ENCODE measurements around the gene KL. TPM values are rescaled to one million over a fixed set of nuclear protein-coding genes. Genes with fewer than 3 reads are reported as not detected.

KL gene
- total and polyA plus RNA-seq, 2 experiments from 2014 or later = 0.03 TPM; not detected in 1

DNA sequence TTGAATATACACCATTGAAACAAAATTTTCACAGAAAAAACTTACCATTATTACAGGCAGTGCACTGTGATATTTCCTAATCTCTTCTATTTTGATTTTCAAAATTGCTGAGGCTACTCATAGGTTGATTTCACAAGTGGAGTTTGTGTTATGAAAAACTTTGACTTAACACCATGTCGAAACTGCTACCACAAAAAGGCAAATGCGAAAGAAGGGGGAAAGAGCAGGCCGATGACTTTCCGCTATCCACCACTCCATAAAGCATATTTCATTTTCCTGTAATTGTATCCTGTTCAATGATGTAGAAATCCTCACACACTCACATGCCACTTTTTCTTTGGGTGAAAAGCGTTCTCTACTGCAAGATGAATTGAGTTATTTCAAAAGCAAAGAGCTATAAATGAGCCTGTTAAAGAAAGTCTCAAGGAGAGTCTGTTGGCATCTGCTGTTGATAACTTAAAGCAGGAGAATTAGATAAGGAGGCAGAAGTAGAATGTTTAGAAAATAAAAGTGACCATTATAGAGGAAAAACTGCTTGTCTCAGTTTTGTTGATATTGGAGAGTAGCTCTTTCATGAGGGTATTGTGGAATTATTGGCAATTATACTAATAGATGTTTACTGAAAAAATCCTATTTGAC is 18.8 kb downstream of the KL start:
- no peak overlapping the region for H3K27ac Mint-ChIP-seq
- Histone ChIP-seq H3K4me1 (ENCODE audit: insufficient read depth) (peaks cover 4% of the 10 kb centered on the region; the same call in 1 of the 2 replicates), H3K9me2 (ENCODE audit: insufficient read depth) (no peaks in the 10 kb centered on the region), H3K4me3 (no peak overlapping the region), H3K27ac (ENCODE audit: low read depth) (no peak overlapping the region), H3K4me2 (no peak overlapping the region), H3F3A (replicated peaks; ENCODE audit: low read depth) (no peaks in the 10 kb centered on the region), H3K36me3 (ENCODE audit: insufficient read depth) (no peaks in the 10 kb centered on the region), H3K79me2 (replicated peaks; ENCODE audit: insufficient read depth) (no peaks in the 10 kb centered on the region), H3K27me3 (ENCODE audit: insufficient read depth) (no peaks in the 10 kb centered on the region), H4K20me1 (replicated peaks; ENCODE audit: insufficient read depth) (no peaks in the 10 kb centered on the region), H2AFZ (no peak overlapping the region)
- no peak for ATAC-seq
- H3K9me3 Mint-ChIP-seq = no peaks in the 10 kb centered on the region
- TF ChIP-seq NANOG (IDR thresholded peaks at IDR 0.05; ENCODE audit: borderline replicate concordance) (no peak), POLR2AphosphoS5 (IDR thresholded peaks at IDR 0.05; ENCODE audit: low read depth) (no peak), EZH2 (IDR thresholded peaks at IDR 0.05; ENCODE audit: low read depth, unreplicated experiment) (no peak), STAT1 (IDR thresholded peaks at IDR 0.05; ENCODE audit: unreplicated experiment) (no peak), CREB1 (CRISPR knock-in tag; IDR thresholded peaks at IDR 0.05; ENCODE audit: low read depth) (no peak), ZNF331 (CRISPR knock-in tag; IDR thresholded peaks at IDR 0.05; ENCODE audit: low read depth) (no peak), JUNB (IDR thresholded peaks at IDR 0.05; ENCODE audit: unreplicated experiment) (no peak), ZNF114 (CRISPR knock-in tag; IDR thresholded peaks at IDR 0.05) (no peak), EZH2phosphoT487 (IDR thresholded peaks at IDR 0.05; ENCODE audit: unreplicated experiment) (no peak)
- TF ChIP-seq, protein P1, sequence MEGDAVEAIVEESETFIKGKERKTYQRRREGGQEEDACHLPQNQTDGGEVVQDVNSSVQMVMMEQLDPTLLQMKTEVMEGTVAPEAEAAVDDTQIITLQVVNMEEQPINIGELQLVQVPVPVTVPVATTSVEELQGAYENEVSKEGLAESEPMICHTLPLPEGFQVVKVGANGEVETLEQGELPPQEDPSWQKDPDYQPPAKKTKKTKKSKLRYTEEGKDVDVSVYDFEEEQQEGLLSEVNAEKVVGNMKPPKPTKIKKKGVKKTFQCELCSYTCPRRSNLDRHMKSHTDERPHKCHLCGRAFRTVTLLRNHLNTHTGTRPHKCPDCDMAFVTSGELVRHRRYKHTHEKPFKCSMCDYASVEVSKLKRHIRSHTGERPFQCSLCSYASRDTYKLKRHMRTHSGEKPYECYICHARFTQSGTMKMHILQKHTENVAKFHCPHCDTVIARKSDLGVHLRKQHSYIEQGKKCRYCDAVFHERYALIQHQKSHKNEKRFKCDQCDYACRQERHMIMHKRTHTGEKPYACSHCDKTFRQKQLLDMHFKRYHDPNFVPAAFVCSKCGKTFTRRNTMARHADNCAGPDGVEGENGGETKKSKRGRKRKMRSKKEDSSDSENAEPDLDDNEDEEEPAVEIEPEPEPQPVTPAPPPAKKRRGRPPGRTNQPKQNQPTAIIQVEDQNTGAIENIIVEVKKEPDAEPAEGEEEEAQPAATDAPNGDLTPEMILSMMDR (conservative IDR thresholded peaks at IDR 0.05; ENCODE audit: low read depth in 2 of 2) = no peak
- TF ChIP-seq, protein P2, sequence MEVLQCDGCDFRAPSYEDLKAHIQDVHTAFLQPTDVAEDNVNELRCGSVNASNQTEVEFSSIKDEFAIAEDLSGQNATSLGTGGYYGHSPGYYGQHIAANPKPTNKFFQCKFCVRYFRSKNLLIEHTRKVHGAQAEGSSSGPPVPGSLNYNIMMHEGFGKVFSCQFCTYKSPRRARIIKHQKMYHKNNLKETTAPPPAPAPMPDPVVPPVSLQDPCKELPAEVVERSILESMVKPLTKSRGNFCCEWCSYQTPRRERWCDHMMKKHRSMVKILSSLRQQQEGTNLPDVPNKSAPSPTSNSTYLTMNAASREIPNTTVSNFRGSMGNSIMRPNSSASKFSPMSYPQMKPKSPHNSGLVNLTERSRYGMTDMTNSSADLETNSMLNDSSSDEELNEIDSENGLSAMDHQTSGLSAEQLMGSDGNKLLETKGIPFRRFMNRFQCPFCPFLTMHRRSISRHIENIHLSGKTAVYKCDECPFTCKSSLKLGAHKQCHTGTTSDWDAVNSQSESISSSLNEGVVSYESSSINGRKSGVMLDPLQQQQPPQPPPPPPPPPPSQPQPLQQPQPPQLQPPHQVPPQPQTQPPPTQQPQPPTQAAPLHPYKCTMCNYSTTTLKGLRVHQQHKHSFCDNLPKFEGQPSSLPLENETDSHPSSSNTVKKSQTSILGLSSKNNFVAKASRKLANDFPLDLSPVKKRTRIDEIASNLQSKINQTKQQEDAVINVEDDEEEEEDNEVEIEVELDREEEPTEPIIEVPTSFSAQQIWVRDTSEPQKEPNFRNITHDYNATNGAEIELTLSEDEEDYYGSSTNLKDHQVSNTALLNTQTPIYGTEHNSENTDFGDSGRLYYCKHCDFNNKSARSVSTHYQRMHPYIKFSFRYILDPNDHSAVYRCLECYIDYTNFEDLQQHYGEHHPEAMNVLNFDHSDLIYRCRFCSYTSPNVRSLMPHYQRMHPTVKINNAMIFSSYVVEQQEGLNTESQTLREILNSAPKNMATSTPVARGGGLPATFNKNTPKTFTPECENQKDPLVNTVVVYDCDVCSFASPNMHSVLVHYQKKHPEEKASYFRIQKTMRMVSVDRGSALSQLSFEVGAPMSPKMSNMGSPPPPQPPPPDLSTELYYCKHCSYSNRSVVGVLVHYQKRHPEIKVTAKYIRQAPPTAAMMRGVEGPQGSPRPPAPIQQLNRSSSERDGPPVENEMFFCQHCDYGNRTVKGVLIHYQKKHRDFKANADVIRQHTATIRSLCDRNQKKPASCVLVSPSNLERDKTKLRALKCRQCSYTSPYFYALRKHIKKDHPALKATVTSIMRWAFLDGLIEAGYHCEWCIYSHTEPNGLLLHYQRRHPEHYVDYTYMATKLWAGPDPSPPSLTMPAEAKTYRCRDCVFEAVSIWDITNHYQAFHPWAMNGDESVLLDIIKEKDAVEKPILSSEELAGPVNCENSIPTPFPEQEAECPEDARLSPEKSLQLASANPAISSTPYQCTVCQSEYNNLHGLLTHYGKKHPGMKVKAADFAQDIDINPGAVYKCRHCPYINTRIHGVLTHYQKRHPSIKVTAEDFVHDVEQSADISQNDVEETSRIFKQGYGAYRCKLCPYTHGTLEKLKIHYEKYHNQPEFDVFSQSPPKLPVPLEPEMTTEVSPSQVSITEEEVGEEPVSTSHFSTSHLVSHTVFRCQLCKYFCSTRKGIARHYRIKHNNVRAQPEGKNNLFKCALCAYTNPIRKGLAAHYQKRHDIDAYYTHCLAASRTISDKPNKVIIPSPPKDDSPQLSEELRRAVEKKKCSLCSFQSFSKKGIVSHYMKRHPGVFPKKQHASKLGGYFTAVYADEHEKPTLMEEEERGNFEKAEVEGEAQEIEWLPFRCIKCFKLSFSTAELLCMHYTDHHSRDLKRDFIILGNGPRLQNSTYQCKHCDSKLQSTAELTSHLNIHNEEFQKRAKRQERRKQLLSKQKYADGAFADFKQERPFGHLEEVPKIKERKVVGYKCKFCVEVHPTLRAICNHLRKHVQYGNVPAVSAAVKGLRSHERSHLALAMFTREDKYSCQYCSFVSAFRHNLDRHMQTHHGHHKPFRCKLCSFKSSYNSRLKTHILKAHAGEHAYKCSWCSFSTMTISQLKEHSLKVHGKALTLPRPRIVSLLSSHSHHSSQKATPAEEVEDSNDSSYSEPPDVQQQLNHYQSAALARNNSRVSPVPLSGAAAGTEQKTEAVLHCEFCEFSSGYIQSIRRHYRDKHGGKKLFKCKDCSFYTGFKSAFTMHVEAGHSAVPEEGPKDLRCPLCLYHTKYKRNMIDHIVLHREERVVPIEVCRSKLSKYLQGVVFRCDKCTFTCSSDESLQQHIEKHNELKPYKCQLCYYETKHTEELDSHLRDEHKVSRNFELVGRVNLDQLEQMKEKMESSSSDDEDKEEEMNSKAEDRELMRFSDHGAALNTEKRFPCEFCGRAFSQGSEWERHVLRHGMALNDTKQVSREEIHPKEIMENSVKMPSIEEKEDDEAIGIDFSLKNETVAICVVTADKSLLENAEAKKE (CRISPR knock-in tag; IDR thresholded peaks at IDR 0.05) = no peak
- TF ChIP-seq, protein P3, sequence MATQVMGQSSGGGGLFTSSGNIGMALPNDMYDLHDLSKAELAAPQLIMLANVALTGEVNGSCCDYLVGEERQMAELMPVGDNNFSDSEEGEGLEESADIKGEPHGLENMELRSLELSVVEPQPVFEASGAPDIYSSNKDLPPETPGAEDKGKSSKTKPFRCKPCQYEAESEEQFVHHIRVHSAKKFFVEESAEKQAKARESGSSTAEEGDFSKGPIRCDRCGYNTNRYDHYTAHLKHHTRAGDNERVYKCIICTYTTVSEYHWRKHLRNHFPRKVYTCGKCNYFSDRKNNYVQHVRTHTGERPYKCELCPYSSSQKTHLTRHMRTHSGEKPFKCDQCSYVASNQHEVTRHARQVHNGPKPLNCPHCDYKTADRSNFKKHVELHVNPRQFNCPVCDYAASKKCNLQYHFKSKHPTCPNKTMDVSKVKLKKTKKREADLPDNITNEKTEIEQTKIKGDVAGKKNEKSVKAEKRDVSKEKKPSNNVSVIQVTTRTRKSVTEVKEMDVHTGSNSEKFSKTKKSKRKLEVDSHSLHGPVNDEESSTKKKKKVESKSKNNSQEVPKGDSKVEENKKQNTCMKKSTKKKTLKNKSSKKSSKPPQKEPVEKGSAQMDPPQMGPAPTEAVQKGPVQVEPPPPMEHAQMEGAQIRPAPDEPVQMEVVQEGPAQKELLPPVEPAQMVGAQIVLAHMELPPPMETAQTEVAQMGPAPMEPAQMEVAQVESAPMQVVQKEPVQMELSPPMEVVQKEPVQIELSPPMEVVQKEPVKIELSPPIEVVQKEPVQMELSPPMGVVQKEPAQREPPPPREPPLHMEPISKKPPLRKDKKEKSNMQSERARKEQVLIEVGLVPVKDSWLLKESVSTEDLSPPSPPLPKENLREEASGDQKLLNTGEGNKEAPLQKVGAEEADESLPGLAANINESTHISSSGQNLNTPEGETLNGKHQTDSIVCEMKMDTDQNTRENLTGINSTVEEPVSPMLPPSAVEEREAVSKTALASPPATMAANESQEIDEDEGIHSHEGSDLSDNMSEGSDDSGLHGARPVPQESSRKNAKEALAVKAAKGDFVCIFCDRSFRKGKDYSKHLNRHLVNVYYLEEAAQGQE (IDR thresholded peaks at IDR 0.05; ENCODE audit: unreplicated experiment) = no peak
- TF ChIP-seq, protein P4, sequence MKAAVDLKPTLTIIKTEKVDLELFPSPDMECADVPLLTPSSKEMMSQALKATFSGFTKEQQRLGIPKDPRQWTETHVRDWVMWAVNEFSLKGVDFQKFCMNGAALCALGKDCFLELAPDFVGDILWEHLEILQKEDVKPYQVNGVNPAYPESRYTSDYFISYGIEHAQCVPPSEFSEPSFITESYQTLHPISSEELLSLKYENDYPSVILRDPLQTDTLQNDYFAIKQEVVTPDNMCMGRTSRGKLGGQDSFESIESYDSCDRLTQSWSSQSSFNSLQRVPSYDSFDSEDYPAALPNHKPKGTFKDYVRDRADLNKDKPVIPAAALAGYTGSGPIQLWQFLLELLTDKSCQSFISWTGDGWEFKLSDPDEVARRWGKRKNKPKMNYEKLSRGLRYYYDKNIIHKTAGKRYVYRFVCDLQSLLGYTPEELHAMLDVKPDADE (IDR thresholded peaks at IDR 0.05) = no peak
- no peaks in the 10 kb centered on the region for H3K27me3 Mint-ChIP-seq (ENCODE audit: insufficient read depth, low read depth, poor library complexity)
- no peaks in the 10 kb centered on the region for H3K36me3 Mint-ChIP-seq (ENCODE audit: low read depth)
- no peak for DNase-seq (ENCODE audit: low spot score)
- no peak overlapping the region for H3K4me3 Mint-ChIP-seq
- peaks cover 14% of the 10 kb centered on the region for H3K4me1 Mint-ChIP-seq
